WTC11 (cell line): ENCODE results near the gene ELP2. TPM values are rescaled to one million over a fixed set of nuclear protein-coding genes. Genes with fewer than 3 reads are reported as not detected.

Source experiments
- ATAC-seq: fragments of 200-7000 bp; cut with Tn5 transposase; 2 replicates; pipeline ENCODE4 v1.10.0; 2021; ENCODE audit warnings: mild to moderate bottlenecking, moderate library complexity
- CTCF ChIA-PET: fragments of 300-600 bp; sonication (Branson Sonifier 250); formaldehyde crosslinking; loops from one replicate; lab custom pipeline; 2021; ENCODE audit warnings: antibody characterized with exemption; lab: Charles Lee
- POLR2A ChIA-PET: fragments of 350-600 bp; sonication (Branson Sonifier 250); formaldehyde crosslinking; loops from one replicate; lab custom pipeline; 2021; ENCODE audit warnings: antibody characterized with exemption; lab: Charles Lee
- DNase-seq: peaks from one replicate; pipeline ENCODE4 v3.0.0; 2021; ENCODE audit warnings: low spot score
- H3K27ac Mint-ChIP-seq: 2 replicates; pipeline ENCODE4 v1.8.0; 2021; ENCODE audit warnings: mixed read lengths
- H3K27me3 Mint-ChIP-seq: 2 replicates; pipeline ENCODE4 v1.8.0; 2021; ENCODE audit warnings: low read depth, mild to moderate bottlenecking, moderate library complexity, mixed read lengths
- H3K36me3 Mint-ChIP-seq: 2 replicates; pipeline ENCODE4 v1.8.0; 2021; ENCODE audit warnings: mixed read lengths
- H3K4me1 Mint-ChIP-seq: 2 replicates; pipeline ENCODE4 v1.8.0; 2022; ENCODE audit warnings: mixed read lengths
- H3K4me3 Mint-ChIP-seq: 2 replicates; pipeline ENCODE4 v1.8.0; 2021; ENCODE audit warnings: mild to moderate bottlenecking, moderate library complexity, mixed read lengths
- H3K9me3 Mint-ChIP-seq: 2 replicates; pipeline ENCODE4 v1.8.0; 2021; ENCODE audit warnings: mixed read lengths
- AFF4 ChIP-seq: sonication (generic); formaldehyde crosslinking; IDR thresholded peaks from 2 replicates; pipeline ENCODE4 v1.8.1; 2023; ENCODE audit warnings: mild to moderate bottlenecking, missing genetic modification reagents, borderline replicate concordance
- ATF6 ChIP-seq: sonication (generic); formaldehyde crosslinking; IDR thresholded peaks from 2 replicates; pipeline ENCODE4 v1.8.1; 2023; ENCODE audit warnings: mild to moderate bottlenecking, missing genetic modification reagents
- CREM ChIP-seq: sonication (generic); formaldehyde crosslinking; IDR thresholded peaks from 2 replicates; pipeline ENCODE4 v1.8.1; 2022; ENCODE audit warnings: mild to moderate bottlenecking, missing genetic modification reagents, moderate library complexity
- EMX1 ChIP-seq: fragments of 250-450 bp; sonication (Bioruptor Pico); IDR thresholded peaks from 2 replicates; pipeline ENCODE4 v1.8.0; 2021; ENCODE audit warnings: mild to moderate bottlenecking
- FOXP1 ChIP-seq: sonication (generic); formaldehyde crosslinking; IDR thresholded peaks from 2 replicates; pipeline ENCODE4 v1.8.0; 2022; ENCODE audit warnings: missing genetic modification reagents, mild to moderate bottlenecking, moderate library complexity, borderline replicate concordance
- IRF2 ChIP-seq: sonication (generic); formaldehyde crosslinking; IDR thresholded peaks from 2 replicates; pipeline ENCODE4 v1.8.0; 2022; ENCODE audit warnings: low read depth, missing genetic modification reagents, borderline replicate concordance
- KAT7 ChIP-seq: sonication (generic); formaldehyde crosslinking; IDR thresholded peaks from 2 replicates; pipeline ENCODE4 v1.8.1; 2023; ENCODE audit warnings: missing genetic modification reagents, mild to moderate bottlenecking, borderline replicate concordance
- MYBL2 ChIP-seq: sonication (generic); formaldehyde crosslinking; IDR thresholded peaks from 2 replicates; pipeline ENCODE4 v1.8.1; 2023; ENCODE audit warnings: mild to moderate bottlenecking, moderate library complexity, missing genetic modification reagents
- NFATC4 ChIP-seq: fragments of 250-450 bp; sonication (Bioruptor Pico); IDR thresholded peaks from 2 replicates; pipeline ENCODE4 v1.9.0; 2021; ENCODE audit warnings: mild to moderate bottlenecking
- PRRX2 ChIP-seq: fragments of 250-450 bp; sonication (Bioruptor Pico); IDR thresholded peaks from 2 replicates; pipeline ENCODE4 v1.8.0; 2021; ENCODE audit warnings: mild to moderate bottlenecking
- SMAD3 ChIP-seq: sonication (generic); formaldehyde crosslinking; IDR thresholded peaks from 2 replicates; pipeline ENCODE4 v1.8.0; 2022; ENCODE audit warnings: missing genetic modification reagents, mild to moderate bottlenecking, borderline replicate concordance
- TEAD1 ChIP-seq: sonication (generic); formaldehyde crosslinking; IDR thresholded peaks from 2 replicates; pipeline ENCODE4 v1.8.0; 2022; ENCODE audit warnings: mild to moderate bottlenecking, missing genetic modification reagents
- TEAD4 ChIP-seq: sonication (generic); formaldehyde crosslinking; IDR thresholded peaks from 2 replicates; pipeline ENCODE4 v1.8.0; 2022; ENCODE audit warnings: mild to moderate bottlenecking, missing genetic modification reagents
- USF1 ChIP-seq: sonication (generic); formaldehyde crosslinking; IDR thresholded peaks from 2 replicates; pipeline ENCODE4 v1.8.0; 2022; ENCODE audit warnings: mild to moderate bottlenecking, missing genetic modification reagents
- ZBTB43 ChIP-seq: sonication (generic); formaldehyde crosslinking; IDR thresholded peaks from 2 replicates; pipeline ENCODE4 v1.8.1; 2023; ENCODE audit warnings: mild to moderate bottlenecking, missing genetic modification reagents
- ZNF281 ChIP-seq: sonication (generic); formaldehyde crosslinking; IDR thresholded peaks from 2 replicates; pipeline ENCODE4 v1.8.0; 2023; ENCODE audit warnings: mild to moderate bottlenecking, missing genetic modification reagents
- ZNF317 ChIP-seq: sonication (generic); formaldehyde crosslinking; IDR thresholded peaks from 2 replicates; pipeline ENCODE4 v1.8.1; 2023; ENCODE audit warnings: low read depth, mild to moderate bottlenecking, moderate library complexity, missing genetic modification reagents, borderline replicate concordance
- ZNF396 ChIP-seq: fragments of 250-450 bp; sonication (Bioruptor Pico); IDR thresholded peaks from 2 replicates; pipeline ENCODE4 v1.8.0; 2021; ENCODE audit warnings: mild to moderate bottlenecking, moderate library complexity, borderline replicate concordance
- total RNA-seq: library from RNA; stranded (reverse); gene quantifications from 3 replicates; pipeline ENCODE4 v1.2.3, GENCODE V29; 2021
- TF ChIP-seq, protein P1 (sequence below): fragments of 250-450 bp; sonication (Bioruptor Pico); IDR thresholded peaks from 2 replicates; pipeline ENCODE4 v2.1.2; 2022; ENCODE audit warnings: mild to moderate bottlenecking, moderate library complexity
- TF ChIP-seq, protein P2 (sequence below): sonication (generic); formaldehyde crosslinking; conservative IDR thresholded peaks from 2 replicates; pipeline ENCODE4 v1.8.1; 2022; ENCODE audit warnings: mild to moderate bottlenecking, missing genetic modification reagents

ELP2 gene
- total RNA-seq, 1 experiment from 2014 or later, result 141 TPM

DNA sequence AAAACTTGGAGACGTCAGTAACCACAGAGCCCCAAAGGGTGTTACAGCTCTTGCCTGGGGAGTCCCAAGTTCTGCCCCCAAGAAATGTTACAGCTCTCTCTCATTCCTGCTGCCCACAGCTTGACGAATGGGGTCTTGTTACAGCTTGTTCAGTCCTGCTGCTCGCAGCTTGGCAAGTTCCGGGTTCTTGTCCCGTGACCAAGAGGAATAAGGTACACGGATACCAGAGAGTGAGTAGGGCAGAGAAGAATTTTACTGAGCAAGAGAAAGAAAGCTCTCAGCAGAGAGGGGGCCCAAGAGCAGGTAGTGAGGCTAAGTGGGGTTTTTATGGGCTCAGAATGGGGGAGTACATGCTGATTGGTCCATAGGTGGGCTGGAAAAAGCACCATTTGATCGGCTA is 27.8 kb upstream of the ELP2 start:
- H3K4me3 Mint-ChIP-seq, result no peak overlapping the region
- peaks cover 2% of the 10 kb centered on the region; the same call in 1 of the 2 replicates for H3K27me3 Mint-ChIP-seq
- H3K27ac Mint-ChIP-seq, result no peak overlapping the region
- ChIA-PET CTCF (interaction anchor here (1.1 to 1.2 kb wide), 2 partner anchors 84 to 183 kb away, joined by 3 read pairs; no protein-coding TSS in a partner anchor), POLR2A (no interaction called here)
- no peak for DNase-seq
- no peak for TF ChIP-seq ZNF317 (CRISPR knock-in tag)
- TF ChIP-seq MYBL2 (CRISPR knock-in tag), result no peak
- peaks cover 33% of the 10 kb centered on the region for H3K9me3 Mint-ChIP-seq
- peaks cover 12% of the 10 kb centered on the region for H3K36me3 Mint-ChIP-seq
- no peak for ATAC-seq
- no peaks in the 10 kb centered on the region for H3K4me1 Mint-ChIP-seq

- Mint-ChIP-seq H3K4me1 (no peaks in the 10 kb centered on the region), H3K36me3 (peaks cover 12% of the 10 kb centered on the region), H3K27ac (no peak overlapping the region)
- ChIA-PET CTCF (interaction anchor here (1.8 kb wide), 1 partner anchor 9 kb away, joined by 9 read pairs; no protein-coding TSS in a partner anchor), POLR2A (no interaction called here)
- no peak for DNase-seq
- TF ChIP-seq USF1 (CRISPR knock-in tag) (no peak), PRRX2 (CRISPR knock-in tag) (no peak), ATF6 (no peak), KAT7 (no peak), IRF2 (CRISPR knock-in tag) (no peak), ZNF281 (no peak), TEAD1 (CRISPR knock-in tag) (no peak), SMAD3 (no peak), EMX1 (no peak), AFF4 (no peak), CREM (no peak), FOXP1 (CRISPR knock-in tag) (no peak), ZNF396 (CRISPR knock-in tag) (no peak), ZBTB43 (CRISPR knock-in tag) (no peak), TEAD4 (no peak), NFATC4 (CRISPR knock-in tag) (no peak)
- TF ChIP-seq, protein P1, sequence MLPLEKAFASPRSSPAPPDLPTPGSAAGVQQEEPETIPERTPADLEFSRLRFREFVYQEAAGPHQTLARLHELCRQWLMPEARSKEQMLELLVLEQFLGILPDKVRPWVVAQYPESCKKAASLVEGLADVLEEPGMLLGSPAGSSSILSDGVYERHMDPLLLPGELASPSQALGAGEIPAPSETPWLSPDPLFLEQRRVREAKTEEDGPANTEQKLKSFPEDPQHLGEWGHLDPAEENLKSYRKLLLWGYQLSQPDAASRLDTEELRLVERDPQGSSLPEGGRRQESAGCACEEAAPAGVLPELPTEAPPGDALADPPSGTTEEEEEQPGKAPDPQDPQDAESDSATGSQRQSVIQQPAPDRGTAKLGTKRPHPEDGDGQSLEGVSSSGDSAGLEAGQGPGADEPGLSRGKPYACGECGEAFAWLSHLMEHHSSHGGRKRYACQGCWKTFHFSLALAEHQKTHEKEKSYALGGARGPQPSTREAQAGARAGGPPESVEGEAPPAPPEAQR, result no peak
- TF ChIP-seq, protein P2, sequence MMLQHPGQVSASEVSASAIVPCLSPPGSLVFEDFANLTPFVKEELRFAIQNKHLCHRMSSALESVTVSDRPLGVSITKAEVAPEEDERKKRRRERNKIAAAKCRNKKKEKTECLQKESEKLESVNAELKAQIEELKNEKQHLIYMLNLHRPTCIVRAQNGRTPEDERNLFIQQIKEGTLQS, result no peak
- TF ChIP-seq, all 79 proteins: peak for 0
- no peak overlapping the region for H3K4me3 Mint-ChIP-seq
- H3K9me3 Mint-ChIP-seq, result peaks cover 33% of the 10 kb centered on the region
- ATAC-seq, result no peak
- peaks cover 2% of the 10 kb centered on the region; the same call in 1 of the 2 replicates for H3K27me3 Mint-ChIP-seq
Observed at GRCh38 chr18:36104749-36105148, 24.9 kb upstream of the ELP2 start.
